ENCODE measurements around the gene CBR4.
A peak's percentile ranks its signal among the peaks of the same experiment; 100 is the strongest.
"Not testable (repeated sequence)": the region's sequence is repeated elsewhere in the genome, so short reads cannot be mapped to it uniquely, and the experiment has no call there.

CBR4 gene

DNA sequence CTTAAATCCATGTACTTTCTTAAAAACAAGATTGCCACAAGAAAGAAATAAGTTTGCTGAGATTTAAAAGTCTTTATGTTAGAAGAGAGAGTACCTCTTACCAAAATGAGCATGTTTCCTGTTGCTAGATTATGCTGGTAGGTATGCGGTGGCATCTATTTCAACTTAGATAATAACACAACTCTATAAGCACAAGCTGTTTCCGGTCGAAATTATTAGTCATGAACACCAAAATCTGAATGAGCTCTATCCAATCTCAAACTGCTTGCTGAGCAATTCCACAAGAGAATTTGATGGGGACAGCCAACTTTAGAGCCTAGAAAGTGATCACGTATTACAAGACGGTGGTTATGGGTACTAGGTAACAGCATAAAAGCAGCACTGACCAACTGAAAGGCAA lies 49.3 kb downstream of the CBR4 start:
- TF ChIP-seq, protein P1, sequence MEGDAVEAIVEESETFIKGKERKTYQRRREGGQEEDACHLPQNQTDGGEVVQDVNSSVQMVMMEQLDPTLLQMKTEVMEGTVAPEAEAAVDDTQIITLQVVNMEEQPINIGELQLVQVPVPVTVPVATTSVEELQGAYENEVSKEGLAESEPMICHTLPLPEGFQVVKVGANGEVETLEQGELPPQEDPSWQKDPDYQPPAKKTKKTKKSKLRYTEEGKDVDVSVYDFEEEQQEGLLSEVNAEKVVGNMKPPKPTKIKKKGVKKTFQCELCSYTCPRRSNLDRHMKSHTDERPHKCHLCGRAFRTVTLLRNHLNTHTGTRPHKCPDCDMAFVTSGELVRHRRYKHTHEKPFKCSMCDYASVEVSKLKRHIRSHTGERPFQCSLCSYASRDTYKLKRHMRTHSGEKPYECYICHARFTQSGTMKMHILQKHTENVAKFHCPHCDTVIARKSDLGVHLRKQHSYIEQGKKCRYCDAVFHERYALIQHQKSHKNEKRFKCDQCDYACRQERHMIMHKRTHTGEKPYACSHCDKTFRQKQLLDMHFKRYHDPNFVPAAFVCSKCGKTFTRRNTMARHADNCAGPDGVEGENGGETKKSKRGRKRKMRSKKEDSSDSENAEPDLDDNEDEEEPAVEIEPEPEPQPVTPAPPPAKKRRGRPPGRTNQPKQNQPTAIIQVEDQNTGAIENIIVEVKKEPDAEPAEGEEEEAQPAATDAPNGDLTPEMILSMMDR (IDR thresholded peaks at IDR 0.05; ENCODE audit: low read depth, low read length) = no peak
- DNase-seq (ENCODE audit: extremely low read depth, low read depth) = no peak

DNA sequence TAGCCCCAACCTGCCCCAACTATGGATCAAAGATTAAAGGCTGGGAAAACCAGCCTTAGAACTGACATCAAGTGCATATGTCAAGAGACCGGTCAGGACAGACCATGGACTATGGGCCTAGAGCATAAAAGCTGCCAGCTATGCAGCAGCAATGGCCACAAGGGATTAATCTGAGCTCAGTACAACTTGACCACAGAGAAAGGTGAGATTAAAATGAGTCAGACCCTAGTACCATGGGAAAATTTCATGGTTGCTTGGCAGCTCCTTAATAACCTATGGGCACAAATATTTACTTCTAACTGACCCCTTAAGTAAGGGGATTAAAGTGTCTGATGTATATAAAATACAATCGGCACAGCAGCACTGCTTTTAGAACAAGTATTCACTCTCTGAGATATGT lies 54.4 kb downstream of the CBR4 start:
- DNase-seq (ENCODE audit: extremely low read depth, low read depth) = no peak
- TF ChIP-seq, protein P1 (IDR thresholded peaks at IDR 0.05; ENCODE audit: low read depth, low read length) = no peak

DNA sequence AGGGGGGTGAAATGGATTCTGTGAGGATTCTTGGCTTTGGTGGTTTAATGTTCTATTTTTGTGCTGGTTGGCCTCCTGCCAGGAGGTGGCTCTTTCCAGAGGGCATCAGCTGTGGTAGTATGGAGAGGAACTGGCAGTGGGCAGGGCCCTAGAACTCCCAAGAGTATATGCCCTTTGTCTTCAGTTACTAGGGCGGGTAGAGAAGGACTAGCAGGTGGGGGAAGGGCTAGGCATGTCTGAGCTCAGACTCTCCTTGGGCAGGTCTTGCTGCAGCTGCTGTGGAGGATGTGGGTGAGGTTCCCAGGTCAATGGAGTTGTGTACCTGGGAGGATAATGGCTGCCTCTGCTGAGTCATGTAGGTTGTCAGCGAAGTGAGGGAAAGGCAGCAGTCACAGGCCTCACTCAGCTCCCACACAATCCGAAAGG lies 57.2 kb downstream of the CBR4 start:
- not testable (repeated sequence) for DNase-seq (ENCODE audit: extremely low read depth, low read depth)

DNA sequence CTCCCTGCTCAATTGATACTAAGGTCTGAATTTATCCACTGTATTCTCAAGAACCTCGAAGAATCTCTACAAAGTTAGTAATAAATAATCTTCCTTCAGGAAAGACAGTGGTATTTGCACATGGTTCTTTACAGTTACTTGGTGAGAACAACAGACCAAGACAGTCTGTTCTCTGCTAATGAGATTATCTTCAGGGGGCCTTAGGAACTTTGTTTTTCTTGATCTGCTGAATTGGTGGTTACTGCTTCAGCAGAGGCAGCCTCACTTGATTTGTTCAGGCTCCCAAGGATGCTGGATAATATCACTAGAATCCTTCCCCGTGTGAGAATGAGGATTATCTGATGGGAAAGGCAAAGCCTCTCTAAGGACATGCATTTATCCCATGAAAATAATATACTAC lies 64.8 kb downstream of the CBR4 start:
- no peak for DNase-seq (ENCODE audit: extremely low read depth, low read depth)
- TF ChIP-seq, protein P1 (IDR thresholded peaks at IDR 0.05; ENCODE audit: low read depth, low read length) = no peak

DNA sequence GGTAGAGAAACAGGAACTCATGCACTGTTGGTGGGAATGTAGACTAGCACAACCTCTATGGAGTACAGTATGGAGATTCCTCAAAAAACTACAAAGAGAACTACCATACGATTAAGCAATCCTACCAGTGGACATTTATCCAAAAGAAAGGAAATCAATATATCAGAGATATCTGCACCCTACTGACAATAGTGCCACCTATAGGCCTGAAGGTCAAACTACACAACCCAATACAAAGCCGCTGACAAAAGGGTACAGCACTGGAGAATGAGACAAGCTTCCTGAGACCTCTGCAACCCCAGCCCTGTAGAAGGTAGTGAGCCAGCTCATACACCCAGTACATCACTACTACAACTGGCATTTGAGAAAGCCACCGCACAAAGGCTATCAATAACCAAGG lies 67.1 kb downstream of the CBR4 start:
- no peak for DNase-seq (ENCODE audit: extremely low read depth, low read depth)
- TF ChIP-seq, protein P1 (IDR thresholded peaks at IDR 0.05; ENCODE audit: low read depth, low read length) = peak; percentile 28

Measured in AG09319 (cell line).